NCI-H187 treated with DMSO at 0.1 percent for 48 hours (cell line): ENCODE data around the gene TMEM74B.

ENCODE experiments used
- DNase-seq: peaks from one replicate; lab custom pipeline; 2025; lab: John Stamatoyannopoulos, UW

TMEM74B gene

GRCh38 chr20:1137236-1137635, 47.5 kb downstream of the TMEM74B start:
- no peak for DNase-seq

- DNase-seq = no peak
These were observed 49.9 kb downstream of the TMEM74B start for GRCh38 chr20:1134836-1135235.

- no peak for DNase-seq
These were observed 50.4 kb downstream of the TMEM74B start for GRCh38 chr20:1134355-1134754.

- DNase-seq = no peak
These were observed 53.4 kb downstream of the TMEM74B start for GRCh38 chr20:1131354-1131753.

- DNase-seq = no peak
These were observed 53.9 kb downstream of the TMEM74B start for GRCh38 chr20:1130847-1131246.
